ENCODE measurements around the gene STK35.

STK35 gene

GRCh38 chr20:2066461-2067122 lies 35.0 kb upstream of the STK35 start:
- no peak overlapping the region for H3K27ac ChIP-seq
- TF ChIP-seq CTCF (IDR thresholded peaks at IDR 0.05) (no peak), ZFX (IDR thresholded peaks at IDR 0.05; ENCODE audit: borderline replicate concordance) (no peak)

GRCh38 chr20:2080532-2081224 lies 20.9 kb upstream of the STK35 start:
- H3K27ac ChIP-seq, result no peak overlapping the region
- TF ChIP-seq CTCF (IDR thresholded peaks at IDR 0.05) (no peak), ZFX (IDR thresholded peaks at IDR 0.05; ENCODE audit: borderline replicate concordance) (no peak)

GRCh38 chr20:2084703-2085102 lies 16.9 kb upstream of the STK35 start:
- no peak overlapping the region for H3K27ac ChIP-seq
- TF ChIP-seq CTCF (IDR thresholded peaks at IDR 0.05) (no peak), ZFX (IDR thresholded peaks at IDR 0.05; ENCODE audit: borderline replicate concordance) (no peak)

GRCh38 chr20:2086177-2086979 lies 15.2 kb upstream of the STK35 start:
- TF ChIP-seq ZFX (IDR thresholded peaks at IDR 0.05; ENCODE audit: borderline replicate concordance) (no peak), CTCF (IDR thresholded peaks at IDR 0.05) (no peak)
- H3K27ac ChIP-seq, result no peak overlapping the region

- TF ChIP-seq ZFX (IDR thresholded peaks at IDR 0.05; ENCODE audit: borderline replicate concordance) (no peak), CTCF (IDR thresholded peaks at IDR 0.05) (no peak)
- H3K27ac ChIP-seq, result no peak overlapping the region
Measured at GRCh38 chr20:2086980-2087377, 14.6 kb upstream of the STK35 start.

- TF ChIP-seq ZFX (IDR thresholded peaks at IDR 0.05; ENCODE audit: borderline replicate concordance), result no peak
- no peak for TF ChIP-seq CTCF (IDR thresholded peaks at IDR 0.05)
- H3K27ac ChIP-seq, result no peak overlapping the region
Measured at GRCh38 chr20:2088891-2089290, 12.7 kb upstream of the STK35 start.
